GM19463 (cell line): ENCODE data around the gene PER3.

Experiments used
- ATAC-seq: cut with Tn5 transposase; IDR thresholded peaks from one replicate; pipeline ENCODE4 v1.9.1; 2021; ENCODE audit warnings: mild to moderate bottlenecking, moderate library complexity; ENCODE audit not compliant: unreplicated experiment

The PER3 gene

DNA sequence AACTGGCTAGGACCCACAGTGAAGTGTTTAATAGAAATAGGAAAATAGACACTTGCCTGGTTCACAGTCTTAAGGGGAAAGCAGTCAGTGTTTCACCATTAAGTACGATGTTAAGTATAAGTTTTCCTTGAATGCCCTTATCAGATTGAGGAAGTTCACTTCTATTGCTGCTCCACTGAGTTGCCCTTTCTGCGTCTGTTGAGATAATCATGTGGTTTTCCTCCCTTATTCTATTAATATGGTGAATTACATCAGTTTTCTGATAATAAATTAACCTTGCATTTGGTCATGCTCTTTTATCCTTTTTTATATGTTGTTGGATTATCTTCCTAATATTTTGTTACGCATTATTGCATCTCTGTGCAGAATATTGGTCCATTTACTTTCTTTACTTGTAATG lies 47.4 kb downstream of the PER3 start:
- no peak for ATAC-seq

DNA sequence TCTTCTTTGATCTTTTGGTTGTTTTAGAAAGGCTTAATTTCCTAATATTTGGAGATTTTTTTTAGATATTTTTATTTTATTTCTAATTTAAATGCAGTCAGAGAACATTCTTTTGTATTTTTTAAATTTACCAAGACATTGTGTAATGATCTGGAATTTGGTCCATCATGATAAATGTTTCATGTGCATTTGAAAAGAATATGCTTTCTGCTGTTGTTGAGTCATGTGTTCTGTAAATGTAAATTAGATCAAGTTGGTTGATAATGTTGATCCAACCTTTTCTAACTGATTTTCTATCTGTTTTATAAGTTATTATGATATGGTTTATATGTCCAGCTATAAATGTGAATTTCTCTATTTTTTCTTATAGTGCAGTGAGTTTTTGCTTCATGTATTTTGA lies 48.9 kb downstream of the PER3 start:
- no peak for ATAC-seq

DNA sequence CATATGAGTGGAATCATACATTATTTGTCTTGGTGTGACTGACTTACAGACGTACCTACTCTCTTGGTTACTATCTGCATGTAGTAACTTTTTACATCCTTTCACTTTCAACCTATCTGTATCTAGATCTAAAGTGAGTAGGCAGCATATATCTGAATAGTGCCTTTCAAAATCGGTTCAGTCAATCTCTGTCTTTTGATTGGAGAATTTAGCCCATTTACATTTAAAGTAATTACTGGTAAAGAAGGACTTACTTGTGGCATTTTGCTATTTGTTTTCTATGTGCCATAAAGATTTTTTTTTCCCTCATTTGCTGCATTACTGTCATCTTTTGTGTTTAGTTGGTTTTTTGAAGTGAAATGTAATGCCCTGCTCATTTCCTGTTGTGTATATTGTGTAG lies 54.6 kb downstream of the PER3 start:
- ATAC-seq: no peak

GRCh38 chr1:7839526-7839925 lies 55.4 kb downstream of the PER3 start:
- no peak for ATAC-seq

GRCh38 chr1:7842517-7842916 lies 58.4 kb downstream of the PER3 start:
- ATAC-seq: no peak

- no peak for ATAC-seq
These were observed 61.7 kb downstream of the PER3 start for GRCh38 chr1:7845761-7846160.

DNA sequence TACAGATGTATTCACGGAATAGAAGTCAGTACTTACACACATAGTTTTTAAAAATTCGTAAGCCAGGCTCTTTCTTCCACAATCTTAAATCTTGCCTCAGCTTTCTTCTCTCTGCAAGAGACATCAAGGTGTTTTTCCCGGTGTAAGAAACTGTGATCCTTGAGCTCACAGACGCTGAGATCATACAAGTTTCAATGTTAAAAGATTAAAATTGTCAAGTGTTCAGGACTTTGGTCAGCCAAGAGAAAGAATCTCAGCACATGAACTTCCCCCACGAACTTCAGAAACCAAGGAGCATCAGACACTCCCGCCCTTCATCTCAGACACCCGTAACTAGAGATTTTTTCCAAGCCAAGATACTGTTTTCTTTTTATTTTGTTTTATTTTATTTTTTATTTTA lies 62.6 kb downstream of the PER3 start:
- no peak for ATAC-seq

DNA sequence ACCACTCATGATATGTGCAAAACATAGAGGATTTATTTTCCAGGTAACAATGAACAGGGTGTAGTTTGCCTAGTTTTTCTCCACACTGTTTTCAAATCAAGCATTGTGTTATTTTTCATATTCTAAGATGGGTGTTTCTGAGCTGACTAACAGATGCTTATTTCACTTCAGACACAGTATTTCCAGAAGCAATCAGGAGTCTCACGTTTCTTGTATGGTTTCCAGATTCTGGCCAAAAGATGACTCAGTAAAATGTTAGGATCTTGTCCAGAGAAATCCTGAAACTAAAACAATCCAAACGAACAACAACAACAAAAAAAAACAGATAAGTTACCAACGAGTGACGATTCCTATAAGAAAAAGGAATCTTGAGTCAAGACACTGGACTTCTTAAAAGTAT lies 63.5 kb downstream of the PER3 start:
- ATAC-seq: no peak

GRCh38 chr1:7850786-7851185 lies 66.7 kb downstream of the PER3 start:
- ATAC-seq: no peak

DNA sequence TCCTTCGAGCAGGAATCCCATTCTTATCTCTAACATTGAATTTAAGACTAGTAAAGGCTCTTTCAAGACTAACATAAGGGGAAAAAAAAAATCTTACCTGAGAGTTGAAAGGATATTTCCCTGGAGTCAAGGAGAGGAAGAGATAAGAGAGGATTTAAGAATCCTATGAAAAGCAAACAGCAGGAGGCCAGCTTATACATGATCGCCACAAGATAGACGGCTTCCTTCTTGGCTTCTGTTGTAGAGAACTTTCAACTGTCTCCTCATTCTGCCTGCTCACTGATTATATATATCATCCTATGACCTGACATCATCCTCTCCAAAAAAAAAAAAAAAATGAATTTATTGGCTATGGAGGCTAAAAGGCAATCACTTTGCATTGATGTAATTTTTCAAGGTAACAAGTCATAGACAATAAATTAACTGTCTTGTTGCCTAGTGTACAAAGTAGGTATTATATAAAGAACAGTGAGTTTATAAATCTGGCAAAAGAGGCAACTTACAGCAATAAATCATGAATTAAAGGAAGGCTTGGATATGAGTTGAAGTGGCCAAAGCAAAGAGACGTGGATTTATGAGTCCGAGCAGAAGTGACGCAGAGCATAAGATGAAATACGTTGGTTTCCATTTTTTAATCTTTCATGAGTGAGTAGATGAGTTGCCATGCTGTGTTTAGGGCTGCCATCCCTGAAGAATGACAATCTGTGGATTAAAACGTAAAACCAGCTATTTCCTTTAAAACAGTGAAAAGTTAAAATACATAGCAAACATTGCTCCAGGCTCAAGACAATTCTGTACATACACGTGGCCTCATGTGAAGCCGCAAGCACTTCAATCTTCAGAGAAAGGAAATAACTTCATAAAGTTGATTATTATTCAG lies 69.0 kb downstream of the PER3 start, which contains the start of gene UTS2:
Gene UTS2 (minus strand): TSS at position 262 of the 880 bp plus-strand sequence. CDS start 62 bp downstream, at position 200.
- ATAC-seq: no peak

- ATAC-seq: no peak
These were observed 69.6 kb downstream of the PER3 start for GRCh38 chr1:7853684-7854026.

DNA sequence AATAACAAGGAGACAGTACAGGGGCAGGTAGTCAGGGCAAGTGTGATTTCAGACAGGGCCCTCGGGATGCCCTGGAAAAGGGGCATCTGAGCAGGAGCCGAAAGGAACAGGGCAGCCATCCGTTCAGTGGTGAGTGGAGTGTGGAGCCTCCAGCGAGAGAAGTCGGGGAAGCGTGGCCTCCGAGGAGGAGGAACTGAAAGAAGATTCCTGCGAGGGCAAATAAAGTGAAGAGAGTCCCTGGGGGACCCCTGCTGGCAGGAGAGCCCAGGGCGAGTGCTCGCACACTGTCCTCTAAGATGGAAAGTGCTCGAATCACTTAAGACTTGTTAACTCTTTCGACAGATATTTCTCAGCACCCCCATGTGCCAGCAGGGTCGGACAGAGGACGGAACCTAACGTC lies 72.3 kb downstream of the PER3 start:
- no peak for ATAC-seq

DNA sequence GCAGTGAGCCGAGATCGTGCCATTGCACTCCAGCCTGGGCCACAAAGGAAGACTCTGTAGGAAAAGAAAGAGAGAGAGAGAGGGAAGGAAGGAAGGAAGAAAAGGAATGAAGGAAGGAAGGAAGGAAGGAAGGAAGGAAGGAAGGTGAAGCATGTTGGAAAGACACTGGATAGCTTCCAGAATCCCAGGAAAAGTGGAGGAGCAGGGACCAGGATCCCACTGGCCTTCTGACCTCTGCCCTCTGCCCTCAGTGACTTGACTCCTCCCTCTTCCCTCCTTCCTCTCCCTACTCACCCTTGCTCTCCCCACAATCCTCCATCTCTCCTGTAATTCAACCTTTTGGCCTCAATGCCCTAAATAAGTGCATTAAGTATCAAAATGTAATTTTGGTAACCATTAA lies 72.9 kb downstream of the PER3 start:
- ATAC-seq: no peak

- no peak for ATAC-seq
These were observed 73.9 kb downstream of the PER3 start for GRCh38 chr1:7857985-7858384.

- ATAC-seq: no peak
These were observed 75.3 kb downstream of the PER3 start for GRCh38 chr1:7859406-7859805.

DNA sequence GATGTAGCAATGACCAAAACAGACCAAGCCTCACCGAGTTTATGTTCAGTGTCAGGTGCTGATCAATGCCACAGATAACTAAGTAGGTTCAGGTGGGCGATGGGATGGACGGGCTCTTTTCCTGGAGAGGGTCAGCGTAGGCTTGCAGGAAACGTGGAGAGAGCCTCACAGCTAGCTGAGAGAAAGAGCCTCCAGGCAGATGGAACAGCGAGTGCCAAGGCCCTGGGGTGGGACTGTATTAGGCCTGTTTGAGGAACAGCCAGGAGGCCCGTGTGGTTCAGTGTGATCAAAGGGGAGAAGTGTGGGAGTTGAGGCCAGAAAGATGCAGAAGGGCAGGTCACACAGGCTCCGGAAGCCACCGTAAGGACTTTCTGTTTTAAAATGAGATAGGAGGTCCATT lies 76.0 kb downstream of the PER3 start:
- ATAC-seq: no peak

DNA sequence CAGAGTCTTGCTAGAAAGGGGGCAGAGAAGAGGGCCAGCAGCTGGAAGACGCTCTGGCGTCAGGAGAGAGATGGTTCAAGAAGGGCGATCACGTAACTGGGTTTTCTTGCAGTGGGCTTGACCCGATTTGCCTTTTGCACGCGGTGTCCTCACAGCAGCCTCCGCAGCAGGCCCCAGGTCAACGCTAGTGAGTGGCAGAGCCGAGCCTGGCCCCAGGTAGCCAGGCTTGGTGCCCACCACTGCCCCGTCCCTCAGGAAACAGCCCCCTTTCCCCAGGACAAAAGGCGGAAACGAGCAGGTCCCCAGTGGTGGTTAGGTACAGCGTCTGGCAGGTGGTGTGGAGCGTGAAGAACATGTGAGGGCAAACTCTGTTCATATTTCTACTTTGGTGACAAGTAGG lies 77.4 kb downstream of the PER3 start:
- no peak for ATAC-seq

- no peak for ATAC-seq
These were observed 78.3 kb downstream of the PER3 start for GRCh38 chr1:7862211-7863060.

- ATAC-seq: no peak
These were observed 79.8 kb downstream of the PER3 start for GRCh38 chr1:7863756-7864328.

GRCh38 chr1:7865978-7866377 lies 81.9 kb downstream of the PER3 start:
- no peak for ATAC-seq

DNA sequence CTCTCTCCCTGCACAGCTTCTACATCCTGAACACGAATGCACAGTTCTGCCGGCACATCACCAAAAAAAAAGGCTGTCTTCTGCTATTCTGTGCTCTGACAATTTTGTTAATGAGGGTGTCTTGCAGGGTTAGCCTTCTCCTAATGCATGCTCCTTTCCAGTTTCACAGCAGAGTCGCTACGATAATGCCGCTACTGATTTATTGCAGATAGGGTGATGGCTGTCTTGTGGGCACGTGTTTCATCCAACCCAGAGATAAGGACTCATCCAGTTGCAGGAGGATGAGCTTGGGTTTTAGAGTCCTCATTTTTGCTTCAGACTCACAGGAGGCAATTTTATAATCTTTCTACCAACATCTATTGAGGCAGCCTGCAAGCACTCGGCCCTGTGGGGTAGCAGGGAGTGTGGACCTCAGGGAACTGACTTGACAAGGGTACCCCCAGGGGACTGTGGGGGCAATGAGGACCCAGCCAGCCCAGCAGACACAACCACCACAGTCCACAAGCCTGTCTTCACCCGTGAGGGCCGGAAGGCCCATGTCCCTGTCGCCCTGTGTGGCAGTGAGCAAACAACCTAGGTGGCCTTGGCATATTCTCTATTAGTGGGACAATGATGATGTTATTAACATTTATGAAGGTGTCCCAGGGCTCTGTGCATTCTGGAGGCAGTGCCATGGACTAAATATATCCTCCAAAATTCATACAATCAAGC lies 84.1 kb downstream of the PER3 start:
- ATAC-seq: no peak
